T-helper 1 cell treated with Interleukin-12 subunit alpha and Interleukin-12 subunit beta and Interleukin-4 antibody, amounts not matched to agents 30 μg/mL and 1 μg/mL, for 36 hours (primary cell): Measurements from ENCODE around the gene SPDYE17.
"Not testable (repeated sequence)": the region's sequence is repeated elsewhere in the genome, so short reads cannot be mapped to it uniquely, and the experiment has no call there.

Source experiments
- H3K27ac Mint-ChIP-seq: one replicate; pipeline ENCODE4 v1.8.0; 2021; ENCODE audit warnings: mild to moderate bottlenecking, mixed read lengths
- H3K27me3 Mint-ChIP-seq: one replicate; pipeline ENCODE4 v1.8.0; 2021; ENCODE audit warnings: low read depth, mixed read lengths
- H3K36me3 Mint-ChIP-seq: one replicate; pipeline ENCODE4 v1.8.0; 2021; ENCODE audit warnings: low read depth, mixed read lengths
- H3K4me1 Mint-ChIP-seq: one replicate; pipeline ENCODE4 v1.8.0; 2021; ENCODE audit warnings: low read depth, mixed read lengths
- H3K4me3 Mint-ChIP-seq: one replicate; pipeline ENCODE4 v1.8.0; 2021; ENCODE audit warnings: mild to moderate bottlenecking, moderate library complexity, mixed read lengths
- H3K9me3 Mint-ChIP-seq: one replicate; pipeline ENCODE4 v1.8.0; 2021; ENCODE audit warnings: mixed read lengths

SPDYE17 gene

DNA sequence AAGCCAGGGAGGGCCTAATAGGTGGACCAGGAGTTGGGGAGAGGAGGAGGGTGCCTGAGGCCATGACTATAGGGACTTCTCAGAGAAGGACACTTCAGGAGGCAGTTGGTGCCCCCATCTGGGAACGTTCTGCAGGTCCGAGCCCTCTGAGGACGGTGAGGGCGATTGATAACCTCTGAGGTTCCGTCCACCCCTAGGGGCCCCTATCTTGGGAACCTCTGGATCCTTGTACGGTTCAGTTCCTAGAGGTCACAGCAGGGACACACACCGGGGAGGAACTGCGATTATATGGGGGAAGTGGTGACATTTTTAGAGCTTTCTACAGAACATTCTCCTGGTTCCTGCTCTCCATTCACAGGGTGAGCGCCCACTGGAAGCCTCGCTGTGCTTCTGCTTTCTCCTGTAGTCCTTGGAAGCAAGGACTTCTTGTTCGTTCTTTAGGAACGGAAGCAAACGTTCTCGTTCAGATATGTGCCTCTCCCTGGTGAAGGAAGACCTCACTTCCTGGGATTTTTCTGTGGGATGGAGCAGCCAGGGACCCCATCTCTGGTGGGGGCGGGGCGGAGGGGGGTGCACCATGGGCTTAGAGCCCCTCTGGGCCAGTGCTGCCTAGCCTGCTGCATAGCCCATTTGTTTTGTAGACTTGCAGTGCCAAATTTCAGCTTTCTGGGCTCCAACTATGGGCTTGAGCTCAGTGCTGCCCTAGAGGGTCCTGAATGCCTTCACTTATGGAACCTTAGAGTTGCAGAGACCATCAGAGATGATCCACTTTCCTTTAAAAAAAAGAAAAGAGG, 46.0 kb downstream of the SPDYE17 start:
- not testable (repeated sequence) for H3K4me1 Mint-ChIP-seq, H3K4me3 Mint-ChIP-seq, H3K36me3 Mint-ChIP-seq, H3K27me3 Mint-ChIP-seq, H3K27ac Mint-ChIP-seq, H3K9me3 Mint-ChIP-seq

DNA sequence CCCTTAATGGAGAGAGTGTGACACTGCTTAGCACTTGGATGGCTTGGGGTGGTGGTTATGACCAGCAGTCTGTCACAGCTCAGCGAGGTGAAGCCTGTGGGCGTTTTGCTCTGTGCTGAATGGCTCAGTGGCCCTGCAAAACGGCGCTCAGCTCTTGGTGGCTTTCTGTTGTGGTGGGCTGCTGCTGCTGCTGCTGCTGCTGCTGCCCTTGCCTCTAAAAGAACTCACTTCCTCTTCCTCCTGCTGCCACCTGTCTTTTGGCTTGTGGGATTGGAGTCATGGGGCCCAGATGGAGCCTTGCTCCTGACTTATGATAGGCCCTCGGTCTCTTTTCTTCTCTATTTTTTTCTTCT, 47.4 kb downstream of the SPDYE17 start:
- H3K4me3 Mint-ChIP-seq, H3K9me3 Mint-ChIP-seq, H3K36me3 Mint-ChIP-seq, H3K27ac Mint-ChIP-seq, H3K27me3 Mint-ChIP-seq, H3K4me1 Mint-ChIP-seq: not testable (repeated sequence)

DNA sequence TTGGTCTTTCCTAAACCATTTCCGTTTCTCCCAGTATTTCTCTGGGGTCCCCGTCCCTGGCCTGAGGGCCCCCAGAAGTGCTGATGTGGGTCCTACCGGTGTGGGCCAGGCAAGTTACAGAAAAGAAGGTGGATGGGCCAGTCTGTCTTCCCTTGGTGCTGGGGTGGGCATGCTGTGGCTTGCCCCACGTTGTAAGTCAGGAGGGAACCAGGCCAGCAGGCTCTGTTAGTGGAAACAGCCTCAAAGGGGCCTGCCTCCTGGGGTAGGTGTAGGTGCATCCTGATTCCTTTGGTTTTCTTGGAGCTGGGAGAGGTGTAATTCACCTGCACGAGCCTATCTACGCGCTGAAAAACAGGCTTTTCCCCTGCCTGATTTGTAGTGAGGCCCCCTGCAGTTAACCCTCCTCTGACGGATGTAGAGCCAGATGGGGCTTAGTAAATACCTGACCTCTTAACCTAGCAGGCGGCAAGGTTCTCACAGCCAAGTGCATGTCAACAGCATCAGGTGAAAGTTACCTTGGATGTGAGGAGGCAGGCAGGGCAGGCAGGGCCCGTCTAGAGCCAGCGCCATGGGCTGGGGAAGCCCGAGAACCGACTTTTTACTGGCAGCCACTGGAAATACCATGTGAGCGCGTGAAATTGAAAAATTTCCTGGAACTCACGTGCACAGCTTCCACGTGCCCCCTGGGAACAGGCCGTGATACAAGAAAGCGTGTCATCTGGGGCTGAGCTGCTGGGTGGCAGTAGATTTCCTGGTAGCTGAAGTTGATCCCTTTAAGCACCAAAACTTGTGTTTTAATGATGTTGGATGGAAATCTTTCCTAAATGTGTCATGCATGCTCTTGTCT, 48.0 kb downstream of the SPDYE17 start:
- H3K27me3 Mint-ChIP-seq, H3K36me3 Mint-ChIP-seq, H3K9me3 Mint-ChIP-seq, H3K4me1 Mint-ChIP-seq, H3K27ac Mint-ChIP-seq, H3K4me3 Mint-ChIP-seq: not testable (repeated sequence)

DNA sequence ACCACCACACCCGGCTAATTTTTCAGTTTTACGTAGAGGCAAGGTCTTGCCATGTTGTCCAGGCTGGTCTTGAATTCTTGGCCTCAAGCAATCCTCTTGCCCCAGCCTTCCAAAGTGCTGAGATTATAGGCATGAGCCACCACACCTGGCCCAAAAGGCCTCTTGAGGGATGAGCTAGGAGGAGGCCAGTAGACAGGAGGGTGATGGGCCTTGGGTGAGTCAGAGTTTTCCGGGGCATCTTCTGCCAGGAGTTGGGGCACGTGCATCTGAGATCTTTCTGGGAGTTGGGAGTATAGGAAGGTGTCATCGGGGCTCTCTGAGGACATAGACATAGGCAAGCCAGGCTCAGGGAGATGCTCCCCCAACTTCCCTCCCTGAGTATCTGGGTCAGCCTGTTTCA, 48.8 kb downstream of the SPDYE17 start:
- not testable (repeated sequence) for H3K4me3 Mint-ChIP-seq, H3K9me3 Mint-ChIP-seq, H3K36me3 Mint-ChIP-seq, H3K27me3 Mint-ChIP-seq, H3K4me1 Mint-ChIP-seq, H3K27ac Mint-ChIP-seq

DNA sequence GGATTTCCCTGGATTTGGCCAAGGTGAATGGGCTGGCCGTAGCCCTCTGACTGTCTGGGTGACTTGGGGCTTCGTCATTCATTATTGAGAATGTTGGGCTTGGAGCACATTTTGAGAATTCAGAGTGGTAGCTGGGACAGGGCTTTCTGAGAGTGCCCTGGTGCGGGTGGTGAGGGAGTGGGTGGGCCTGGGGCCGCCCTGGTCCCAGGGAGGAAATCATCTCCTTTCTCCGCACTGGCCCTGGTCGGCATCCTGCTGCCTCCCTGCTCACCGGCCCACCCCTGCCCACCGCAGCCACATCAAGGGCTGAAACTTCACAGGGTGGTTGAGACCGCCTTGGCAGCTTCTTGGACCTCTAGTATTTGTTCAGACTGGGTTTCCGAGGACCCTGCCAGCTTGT, 49.7 kb downstream of the SPDYE17 start:
- not testable (repeated sequence) for H3K4me1 Mint-ChIP-seq, H3K27ac Mint-ChIP-seq, H3K9me3 Mint-ChIP-seq, H3K27me3 Mint-ChIP-seq, H3K4me3 Mint-ChIP-seq, H3K36me3 Mint-ChIP-seq

DNA sequence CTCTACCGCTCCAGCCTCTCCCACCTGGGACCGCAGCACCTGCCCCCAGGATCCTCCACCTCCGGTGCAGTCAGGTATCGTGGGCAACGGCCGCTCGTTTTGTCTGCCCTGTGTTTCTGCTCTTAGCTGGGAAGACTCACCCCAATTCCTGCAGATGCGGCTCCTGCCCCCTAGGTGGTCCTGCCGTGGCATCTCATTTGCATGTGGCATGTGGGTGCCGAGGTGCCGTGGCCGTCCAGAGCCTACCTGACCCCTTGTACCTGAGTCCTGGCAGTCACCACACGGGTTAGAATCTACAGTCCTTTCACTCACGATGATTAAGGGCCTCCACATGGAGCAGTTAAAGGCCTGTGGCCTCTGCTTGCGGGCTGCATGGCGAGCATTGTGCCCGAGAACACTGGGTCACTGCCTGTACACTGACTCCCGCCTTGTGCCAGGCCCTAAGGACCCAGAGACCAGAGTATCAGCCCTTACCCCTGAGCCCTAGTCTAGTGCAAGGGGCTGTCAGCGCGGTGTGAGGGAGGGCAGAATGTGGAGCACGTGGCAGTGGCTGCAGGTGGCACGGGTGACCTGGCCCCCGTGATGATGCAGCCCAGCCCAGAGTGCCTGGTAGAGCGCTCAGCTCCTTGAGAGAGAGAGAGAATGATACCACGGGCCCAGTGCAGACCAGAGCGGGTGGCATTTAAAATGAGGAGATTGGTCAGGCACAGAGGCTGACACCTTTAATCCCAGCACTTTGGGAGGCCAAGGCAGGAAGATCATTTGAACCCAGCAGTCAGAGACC, 50.8 kb downstream of the SPDYE17 start:
- H3K36me3 Mint-ChIP-seq, H3K4me3 Mint-ChIP-seq, H3K27me3 Mint-ChIP-seq, H3K4me1 Mint-ChIP-seq, H3K9me3 Mint-ChIP-seq, H3K27ac Mint-ChIP-seq: not testable (repeated sequence)

DNA sequence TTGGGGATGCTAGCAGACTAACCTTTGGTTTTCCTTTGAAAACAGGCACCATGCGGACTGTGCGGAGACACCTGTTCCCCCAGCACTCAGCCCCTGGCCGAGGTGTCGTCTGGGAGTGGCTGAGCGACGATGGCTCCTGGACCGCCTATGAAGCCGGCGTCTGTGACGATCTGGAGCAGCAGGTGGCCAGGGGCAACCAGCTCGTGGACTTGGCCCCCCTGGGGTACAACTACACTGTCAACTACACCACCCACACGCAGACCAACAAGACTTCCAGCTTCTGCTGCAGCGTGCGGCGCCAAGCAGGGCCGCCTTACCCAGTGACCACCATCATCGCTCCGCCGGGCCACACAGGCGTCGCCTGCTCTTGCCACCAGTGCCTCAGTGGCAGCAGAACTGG, 51.6 kb downstream of the SPDYE17 start:
- not testable (repeated sequence) for H3K4me1 Mint-ChIP-seq, H3K9me3 Mint-ChIP-seq, H3K27me3 Mint-ChIP-seq, H3K36me3 Mint-ChIP-seq, H3K27ac Mint-ChIP-seq, H3K4me3 Mint-ChIP-seq

DNA sequence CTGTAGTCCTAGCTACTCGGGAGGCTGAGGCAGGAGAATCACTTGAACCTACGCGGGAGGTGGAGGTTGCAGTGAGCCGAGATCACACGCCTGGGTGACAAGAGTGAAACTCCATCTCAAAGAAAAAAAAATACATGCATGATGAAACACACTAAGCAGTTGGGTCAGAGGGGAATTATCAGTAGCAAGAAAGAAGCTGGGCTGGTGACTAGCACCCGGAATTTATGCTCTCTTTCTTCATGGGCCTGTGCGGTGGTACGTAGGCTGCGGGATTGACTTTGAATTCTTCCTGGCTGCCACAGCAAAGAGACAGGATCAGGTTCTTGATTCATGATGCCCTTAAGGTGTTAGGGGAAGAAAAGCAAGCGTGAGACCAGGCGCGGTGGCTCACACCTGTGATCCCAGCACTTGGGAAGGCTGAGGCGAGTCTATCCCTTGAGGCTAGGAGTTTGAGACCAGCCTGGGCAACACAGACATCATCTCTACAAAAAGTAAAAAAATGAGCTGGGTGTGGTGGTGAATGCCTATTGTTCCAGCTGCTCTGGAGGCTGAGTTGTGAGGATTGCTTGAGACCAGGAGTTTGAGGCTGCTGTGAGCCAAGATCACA, 54.3 kb downstream of the SPDYE17 start:
- H3K36me3 Mint-ChIP-seq, H3K9me3 Mint-ChIP-seq, H3K27me3 Mint-ChIP-seq, H3K4me1 Mint-ChIP-seq, H3K27ac Mint-ChIP-seq, H3K4me3 Mint-ChIP-seq: not testable (repeated sequence)

DNA sequence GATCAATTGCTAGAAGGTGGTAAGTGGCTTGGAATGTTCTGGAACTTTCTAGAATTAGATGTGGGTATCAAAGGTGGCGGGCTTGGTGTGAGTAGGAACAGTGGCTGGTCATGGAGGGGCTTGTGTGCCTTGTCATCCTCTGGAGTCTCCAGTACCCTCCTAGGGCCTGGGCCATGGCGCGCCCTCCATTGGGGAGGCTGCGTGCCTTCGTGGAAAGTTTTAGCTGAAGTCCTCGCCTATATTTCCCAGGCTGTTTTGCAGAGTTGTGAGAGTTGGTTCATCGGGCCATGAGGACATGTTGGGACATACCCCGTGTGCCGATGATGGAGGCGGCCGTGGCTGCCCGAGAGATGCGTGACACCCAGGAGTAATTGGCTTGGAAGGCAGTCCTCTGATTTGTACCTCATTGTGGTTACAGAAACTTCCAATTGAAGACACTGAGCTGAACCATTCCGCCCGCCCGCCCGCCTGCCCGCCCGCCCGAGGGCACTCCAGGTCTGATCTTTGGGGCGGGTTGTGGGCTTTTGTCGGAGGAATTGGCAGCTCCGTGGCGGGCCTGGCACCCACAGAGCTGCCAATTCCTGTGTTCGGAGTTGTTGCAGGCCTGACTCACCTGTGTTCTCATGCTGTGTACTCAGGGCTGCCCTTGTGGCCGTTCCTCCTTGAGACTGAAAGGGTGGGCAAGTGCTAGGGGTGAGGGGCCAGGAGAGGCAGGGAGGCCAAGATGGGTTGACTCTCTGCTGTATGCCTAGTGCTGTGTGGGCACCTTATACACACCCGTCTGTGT, 57.2 kb downstream of the SPDYE17 start:
- not testable (repeated sequence) for H3K27ac Mint-ChIP-seq, H3K9me3 Mint-ChIP-seq, H3K27me3 Mint-ChIP-seq, H3K4me3 Mint-ChIP-seq, H3K4me1 Mint-ChIP-seq, H3K36me3 Mint-ChIP-seq

DNA sequence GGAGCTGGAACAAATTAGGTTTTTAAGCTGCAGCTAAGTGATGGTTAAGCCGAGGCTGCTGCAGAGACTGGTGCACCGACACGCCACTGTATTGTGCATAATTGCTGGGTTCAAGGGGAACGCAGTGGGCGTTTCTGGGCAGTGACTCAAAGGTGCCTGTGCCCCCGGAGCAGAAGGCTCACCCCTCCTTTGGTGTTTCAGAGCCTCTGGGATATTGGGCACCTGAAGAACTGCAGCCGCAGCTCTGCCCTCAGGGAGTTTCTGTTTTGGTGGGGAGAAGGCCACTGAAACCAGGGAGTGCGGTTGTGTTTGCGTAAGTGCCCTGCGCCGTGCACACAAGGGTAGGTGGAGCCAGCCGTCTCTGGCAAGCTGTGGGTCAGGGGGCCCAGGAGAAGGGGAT, 57.8 kb downstream of the SPDYE17 start:
- not testable (repeated sequence) for H3K4me1 Mint-ChIP-seq, H3K27me3 Mint-ChIP-seq, H3K4me3 Mint-ChIP-seq, H3K27ac Mint-ChIP-seq, H3K36me3 Mint-ChIP-seq, H3K9me3 Mint-ChIP-seq

DNA sequence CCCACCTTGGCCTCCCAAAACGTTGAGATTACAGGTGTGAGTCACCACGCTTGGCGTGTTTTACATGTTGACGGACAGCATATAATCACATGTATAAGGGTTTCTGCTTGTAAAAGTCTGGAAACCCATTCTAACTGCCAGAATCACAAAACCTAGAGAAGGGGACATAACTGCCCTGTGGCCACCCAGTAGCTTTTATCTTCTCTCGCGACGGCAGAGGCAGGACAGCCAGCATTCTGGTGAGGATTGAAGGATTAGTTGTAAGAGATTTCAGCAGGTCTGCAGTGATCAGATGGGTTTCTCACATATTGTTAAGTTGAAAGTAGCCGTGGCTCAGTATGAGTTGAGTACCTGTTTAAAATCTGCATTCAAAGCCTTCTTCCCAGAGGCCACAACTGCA, 59.8 kb downstream of the SPDYE17 start:
- H3K4me1 Mint-ChIP-seq, H3K36me3 Mint-ChIP-seq, H3K27me3 Mint-ChIP-seq, H3K27ac Mint-ChIP-seq, H3K9me3 Mint-ChIP-seq, H3K4me3 Mint-ChIP-seq: not testable (repeated sequence)
